Transverse colon (tissue), 4 donors: ENCODE measurements around the gene S100PBP. TPM values are rescaled to one million over a fixed set of nuclear protein-coding genes. Genes with fewer than 3 reads are reported as not detected.

ENCODE experiments used
- DNase-seq: peaks from one replicate; pipeline ENCODE4 v3.0.0-alpha.2; 2019
- H3K27ac ChIP-seq, 4 donors: fragments of 200-600 bp; sonication (generic); 2 replicates each; pipeline ENCODE4 v1.5.1; 2016 to 2018; ENCODE audit warnings: inconsistent platforms in 4 of 4
- H3K27me3 ChIP-seq: fragments of 200-600 bp; sonication (generic); 2 replicates; pipeline ENCODE4 v1.5.1; 2017; ENCODE audit warnings: inconsistent platforms
- H3K36me3 ChIP-seq, 4 donors: fragments of 200-600 bp; sonication (generic); 2 replicates each; pipeline ENCODE4 v1.5.1; 2017 to 2019; ENCODE audit warnings: inconsistent platforms in 4 of 4
- H3K4me1 ChIP-seq, 4 donors: fragments of 200-600 bp; sonication (generic); 2 replicates each; pipeline ENCODE4 v1.5.1; 2017 to 2020; ENCODE audit warnings: inconsistent platforms in 4 of 4
- H3K4me3 ChIP-seq, 4 donors: fragments of 200-600 bp; sonication (generic); 1 replicate in 1 of 4; 2 replicates in 3 of 4; pipeline versions ENCODE4 v1.5.1 to v1.6.1; 2017 to 2019; ENCODE audit warnings: inconsistent platforms in 4 of 4
- H3K9me3 ChIP-seq, 2 donors: fragments of 200-600 bp; sonication (generic); 2 replicates each; pipeline ENCODE4 v1.5.1; 2017 to 2019; ENCODE audit warnings: inconsistent platforms in 2 of 2
- EP300 ChIP-seq: sonication (generic); formaldehyde crosslinking; IDR thresholded peaks from one replicate; pipeline ENCODE4 v1.6.1; 2017; ENCODE audit warnings: antibody characterized with exemption, low read depth
- POLR2A ChIP-seq: fragments of 450-650 bp; IDR thresholded peaks from one replicate; pipeline ENCODE4 v1.6.1; 2016; ENCODE audit warnings: antibody characterized with exemption, mild to moderate bottlenecking, moderate library complexity
- POLR2AphosphoS5 ChIP-seq, 3 donors: sonication (generic); formaldehyde crosslinking; IDR thresholded peaks; one replicate each; pipeline ENCODE4 v1.6.1; 2016; ENCODE audit warnings: antibody characterized with exemption in 3 of 3
- WGBS, 2 donors: methylation state at CpG; one replicate each; pipeline ENCODE4 v1.1.5; 2018; ENCODE audit warnings: low coverage in 1 of 2; 5-methylcytosine and 5-hydroxymethylcytosine counted together
- in situ Hi-C, 4 donors: fragments of 200-750 bp; cut with MboI; loops; one replicate each; pipeline versions ENCODE4 v1.15.0 to v1.15.1; 2017; ENCODE audit warnings: low sequenced_read_pairs in 3 of 4, low pct_ligation_motif_present in 1 of 4, low pct_unique_long_range_greater_than_20kb in 1 of 4
- intact Hi-C: fragments of 100-400 bp; cut with DNase I; formaldehyde crosslinking; loops from one replicate; pipeline ENCODE4 v1.15.1; 2023; ENCODE audit warnings: low total_unique reads
- total RNA-seq, 4 donors: library from RNA; depleted of rRNA; stranded (reverse); fragments of >200 nt; gene quantifications; one replicate each; pipeline ENCODE4 v1.1.0, GENCODE V29; 2016
- TF ChIP-seq, protein P1 (sequence below), 5 experiments: fragments of 200-600 bp in 3 of 5; fragments of 450-650 bp in 2 of 5; sonication (generic) in 3 of 5; IDR thresholded peaks; 1 replicate in 2 of 5; 2 replicates in 3 of 5; pipeline ENCODE4 v1.5.1; 2016 to 2017; ENCODE audit warnings: antibody characterized with exemption in 5 of 5, inconsistent platforms in 3 of 5, mild to moderate bottlenecking in 2 of 5, moderate library complexity in 1 of 5

The S100PBP gene
- total RNA-seq, 4 donors from 2014 or later, result 26.2 to 257 (median 40.7) TPM

DNA sequence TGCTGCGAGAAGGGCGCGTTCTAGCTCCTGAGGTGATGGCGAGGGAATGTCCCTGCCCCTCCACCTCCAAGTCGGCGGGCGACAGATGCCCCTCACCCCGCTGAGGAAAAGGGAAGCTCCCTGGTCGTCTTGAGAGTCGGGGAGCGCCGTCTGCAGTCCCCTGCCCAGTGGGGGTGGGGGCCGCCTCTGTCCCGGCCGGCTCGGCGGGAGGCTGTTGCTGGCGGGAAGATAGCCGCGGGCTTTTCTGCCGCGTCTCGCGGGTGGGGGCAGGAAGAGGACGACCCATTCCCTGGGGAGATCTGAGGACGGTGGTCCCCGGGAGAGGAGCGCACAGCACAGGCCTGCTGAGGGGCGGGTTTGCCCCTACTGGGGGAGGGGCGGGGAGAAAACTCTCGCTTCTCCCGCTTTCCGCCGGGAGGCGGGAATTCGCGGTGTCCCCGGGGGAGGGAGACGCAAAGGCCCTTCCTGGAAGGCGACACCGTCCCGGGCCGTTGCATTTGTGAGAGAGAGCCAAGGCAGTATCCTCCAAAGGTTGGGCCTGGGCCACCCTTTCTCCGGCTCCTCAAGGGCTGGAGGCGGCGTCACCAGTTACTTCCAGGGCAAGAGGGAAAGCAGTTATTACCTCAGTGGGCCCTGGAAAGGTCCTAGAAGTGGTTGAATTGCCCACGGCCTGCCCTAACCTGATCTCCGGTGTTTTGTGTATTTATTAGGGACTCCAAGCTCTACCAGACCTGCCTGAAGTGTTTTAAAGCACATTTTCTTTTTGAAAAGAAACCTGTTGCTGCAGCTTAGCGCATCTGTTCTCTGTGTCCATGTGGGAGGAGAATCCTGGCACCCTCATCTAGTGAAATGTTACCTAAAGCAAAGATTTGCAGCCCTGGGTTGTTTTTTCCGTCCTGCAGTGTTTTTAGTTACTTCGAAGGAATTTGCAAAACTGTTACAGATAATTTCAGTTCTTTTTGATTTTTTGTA is 648 bp downstream of the S100PBP start:
- intact Hi-C loops, result no loop called here
- Histone ChIP-seq H3K4me1 (peaks cover 9 to 47% (median 28%) of the 10 kb centered on the region in 4 donors), H3K4me3 (peak overlapping the region; percentile 72 to 91 (median 73)), H3K27me3 (no peaks in the 10 kb centered on the region), H3K27ac (peak overlapping the region; percentile 96 to 98 (median 97)), H3K36me3 (no peaks in the 10 kb centered on the region), H3K9me3 (no peaks in the 10 kb centered on the region)
- TF ChIP-seq POLR2AphosphoS5 (IDR thresholded peaks at IDR 0.05), result peak; percentile 27 to 64 (median 40)
- TF ChIP-seq EP300, result no peak
- WGBS, 2 donors, result 1 to 3% methylated on average over 5 to 28 of the region's 51 CpGs
- peak; percentile 77 for DNase-seq
- in situ Hi-C loops, result no loop called here

DNA sequence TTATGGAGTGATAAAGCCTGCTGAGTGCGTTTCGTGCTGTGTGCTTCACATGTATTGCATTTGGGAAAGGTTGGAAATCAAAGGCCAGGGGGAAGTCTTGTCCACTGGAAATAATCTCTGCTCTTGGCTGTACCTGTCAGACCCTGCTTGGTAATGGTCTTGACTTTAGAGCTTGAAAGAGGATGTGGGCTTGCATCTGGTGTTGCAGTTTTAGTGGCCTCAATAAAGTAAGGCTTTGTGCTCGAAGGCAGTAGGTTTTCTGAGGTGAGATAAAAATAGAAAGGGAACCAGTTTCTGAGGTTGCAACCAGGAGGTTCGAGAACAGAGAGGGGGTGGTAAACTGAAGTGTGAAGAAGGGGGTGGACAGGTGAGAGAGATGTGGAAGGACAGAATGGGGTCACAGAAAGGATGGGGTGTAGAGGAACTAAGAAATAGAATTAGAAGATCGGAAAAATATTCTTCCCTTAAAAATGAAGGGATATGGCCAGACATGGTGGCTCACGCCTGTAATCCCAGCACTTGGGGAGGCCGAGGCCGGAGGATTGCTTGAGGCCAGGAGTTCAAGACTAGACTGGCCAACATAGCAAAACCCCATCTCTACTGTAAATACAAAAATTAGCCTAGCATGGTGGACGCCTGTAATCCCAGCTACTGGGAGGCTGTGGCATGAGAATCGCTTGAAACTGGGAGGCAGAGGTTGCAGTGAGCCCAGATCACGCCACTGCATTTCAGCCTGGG is 1.5 kb downstream of the S100PBP start:
- 40 to 54% methylated on average over 3 to 11 of the region's 11 CpGs for WGBS, 2 donors
- H3K27me3 ChIP-seq, result no peaks in the 10 kb centered on the region

DNA sequence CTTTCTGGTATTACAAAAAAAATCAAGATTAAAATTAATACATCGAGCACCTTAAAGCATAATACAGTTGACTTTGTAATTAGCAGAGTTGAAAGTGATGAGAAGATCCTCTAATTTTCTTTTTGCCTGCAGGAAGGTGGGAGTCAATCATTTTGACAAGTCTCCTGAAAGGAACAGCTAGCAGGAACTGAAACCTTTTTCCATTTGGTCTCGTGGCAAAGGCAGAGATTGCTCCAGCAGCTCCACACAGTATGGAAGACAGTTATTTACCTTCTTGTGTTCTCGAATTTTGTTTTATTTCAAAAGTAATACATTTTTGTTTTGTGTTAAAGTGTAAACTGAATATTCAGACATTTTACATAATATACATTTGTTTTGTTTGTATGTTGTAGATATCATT is 7.7 kb downstream of the S100PBP start:
- Histone ChIP-seq H3K4me3 (no peak overlapping the region), H3K27ac (no peak overlapping the region), H3K36me3 (peaks cover 0 to 46% (median 15%) of the 10 kb centered on the region in 4 donors), H3K9me3 (no peaks in the 10 kb centered on the region), H3K27me3 (no peaks in the 10 kb centered on the region), H3K4me1 (peaks cover 0 to 3% (median 0%) of the 10 kb centered on the region in 4 donors)
- no peak for DNase-seq
- intact Hi-C loops (no loop called here), in situ Hi-C loops (no loop called here)
- 88 to 91% methylated on average over 3 of the region's 3 CpGs for WGBS, 2 donors
- TF ChIP-seq EP300 (no peak), POLR2AphosphoS5 (IDR thresholded peaks at IDR 0.05) (no peak), POLR2A (no peak)
- TF ChIP-seq, protein P1, sequence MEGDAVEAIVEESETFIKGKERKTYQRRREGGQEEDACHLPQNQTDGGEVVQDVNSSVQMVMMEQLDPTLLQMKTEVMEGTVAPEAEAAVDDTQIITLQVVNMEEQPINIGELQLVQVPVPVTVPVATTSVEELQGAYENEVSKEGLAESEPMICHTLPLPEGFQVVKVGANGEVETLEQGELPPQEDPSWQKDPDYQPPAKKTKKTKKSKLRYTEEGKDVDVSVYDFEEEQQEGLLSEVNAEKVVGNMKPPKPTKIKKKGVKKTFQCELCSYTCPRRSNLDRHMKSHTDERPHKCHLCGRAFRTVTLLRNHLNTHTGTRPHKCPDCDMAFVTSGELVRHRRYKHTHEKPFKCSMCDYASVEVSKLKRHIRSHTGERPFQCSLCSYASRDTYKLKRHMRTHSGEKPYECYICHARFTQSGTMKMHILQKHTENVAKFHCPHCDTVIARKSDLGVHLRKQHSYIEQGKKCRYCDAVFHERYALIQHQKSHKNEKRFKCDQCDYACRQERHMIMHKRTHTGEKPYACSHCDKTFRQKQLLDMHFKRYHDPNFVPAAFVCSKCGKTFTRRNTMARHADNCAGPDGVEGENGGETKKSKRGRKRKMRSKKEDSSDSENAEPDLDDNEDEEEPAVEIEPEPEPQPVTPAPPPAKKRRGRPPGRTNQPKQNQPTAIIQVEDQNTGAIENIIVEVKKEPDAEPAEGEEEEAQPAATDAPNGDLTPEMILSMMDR (IDR thresholded peaks at IDR 0.05), result no peak

More for the DNA sequence above, 1.5 kb downstream of the S100PBP start:
- H3K4me3 ChIP-seq, result peak overlapping the region in 3 of 4 donors; percentile 72 to 91 (median 74)
- intact Hi-C loops, result no loop called here
- DNase-seq, result peak; percentile 43
- H3K9me3 ChIP-seq, result no peaks in the 10 kb centered on the region
- peaks cover 9 to 44% (median 28%) of the 10 kb centered on the region in 4 donors for H3K4me1 ChIP-seq
- in situ Hi-C loops, result no loop called here
- TF ChIP-seq, protein P1 (IDR thresholded peaks at IDR 0.05), result no peak
- TF ChIP-seq POLR2AphosphoS5 (IDR thresholded peaks at IDR 0.05), result peak in 2 of 3 donors; percentile 6 to 34
- H3K27ac ChIP-seq, result peak overlapping the region; percentile 96 to 98 (median 97)
- H3K36me3 ChIP-seq, result no peaks in the 10 kb centered on the region

DNA sequence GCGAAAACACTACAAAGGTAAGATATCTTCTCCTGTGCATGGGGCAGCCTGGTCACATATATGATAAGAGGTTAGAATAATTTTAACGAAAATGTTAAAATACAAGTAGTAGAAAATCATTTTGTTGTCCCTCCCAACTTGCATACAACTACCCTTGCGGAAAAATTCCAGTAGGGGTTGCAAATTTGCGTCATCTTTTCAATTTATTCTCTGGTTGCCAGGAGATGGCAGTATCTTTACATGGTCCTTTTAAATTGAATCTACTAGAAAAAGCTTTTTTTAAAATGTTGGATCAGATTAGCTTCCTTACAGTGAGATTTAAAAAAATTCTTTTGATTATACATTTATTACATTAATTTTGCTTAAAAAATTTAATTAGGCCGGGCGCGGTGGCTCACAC is 10.9 kb downstream of the S100PBP start:
- no peak for DNase-seq
- Histone ChIP-seq H3K4me1 (no peaks in the 10 kb centered on the region), H3K36me3 (peaks cover 0 to 69% (median 30%) of the 10 kb centered on the region in 4 donors), H3K27me3 (no peaks in the 10 kb centered on the region), H3K9me3 (no peaks in the 10 kb centered on the region), H3K27ac (no peak overlapping the region), H3K4me3 (no peak overlapping the region)
- intact Hi-C loops, result no loop called here
- in situ Hi-C loops, result no loop called here
- TF ChIP-seq, protein P1 (IDR thresholded peaks at IDR 0.05), result peak in 2 of 5 experiments; percentile 3 to 15
- TF ChIP-seq POLR2A (no peak), EP300 (no peak)
- 84 to 92% methylated on average over 7 of the region's 7 CpGs for WGBS, 2 donors
